ENCODE results near the gene KRT14. TPM values are rescaled to one million over a fixed set of nuclear protein-coding genes. Genes with fewer than 3 reads are reported as not detected.
"Not testable (repeated sequence)": the region's sequence is repeated elsewhere in the genome, so short reads cannot be mapped to it uniquely, and the experiment has no call there.

Gene KRT14
- total RNA-seq, 1 experiment from 2014 or later, result not detected

DNA sequence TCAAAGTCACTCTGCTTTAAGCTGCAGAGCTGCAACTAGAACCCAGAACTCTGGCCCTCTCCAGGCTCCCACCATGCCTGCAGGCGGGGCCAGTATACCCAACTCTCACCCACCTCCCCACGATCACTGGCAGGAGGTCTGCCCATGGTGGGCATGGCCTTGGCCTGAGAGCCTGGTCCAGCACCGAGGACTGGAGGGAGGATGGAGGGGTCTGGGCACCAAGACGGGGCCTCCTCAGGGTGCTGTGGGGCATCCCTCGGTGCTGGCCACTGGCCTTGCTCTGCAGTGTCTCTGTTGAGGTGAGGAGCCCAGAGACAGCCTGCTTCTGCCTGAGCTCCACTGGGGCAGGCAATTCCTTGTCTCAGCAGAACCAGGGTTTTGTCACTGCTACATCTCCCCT lies 27.4 kb upstream of the KRT14 start:
- no peak for DNase-seq
- intact Hi-C loops (cut with micrococcal nuclease; ENCODE audit: unreplicated experiment), result no loop called here
- Mint-ChIP-seq H3K9me3 (ENCODE audit: unreplicated experiment) (no peaks in the 10 kb centered on the region), H3K4me3 (ENCODE audit: unreplicated experiment) (no peak overlapping the region), H3K27ac (ENCODE audit: unreplicated experiment) (no peak overlapping the region), H3K4me1 (ENCODE audit: low read depth, unreplicated experiment) (peaks cover 8% of the 10 kb centered on the region), H3K36me3 (ENCODE audit: insufficient read depth, unreplicated experiment) (no peaks in the 10 kb centered on the region), H3K27me3 (ENCODE audit: insufficient read depth, unreplicated experiment) (peaks cover 3% of the 10 kb centered on the region)
- Histone ChIP-seq H3K36me3 (ENCODE audit: control insufficient read depth, insufficient read depth, low read length) (no peaks in the 10 kb centered on the region), H3K4me1 (no peaks in the 10 kb centered on the region), H3K9me3 (no peaks in the 10 kb centered on the region), H3K4me3 (ENCODE audit: low read depth, low read length) (no peak overlapping the region), H3K27me3 (replicated peaks; ENCODE audit: control insufficient read depth, insufficient read depth, low read length) (no peaks in the 10 kb centered on the region)
- TF ChIP-seq, protein P1, sequence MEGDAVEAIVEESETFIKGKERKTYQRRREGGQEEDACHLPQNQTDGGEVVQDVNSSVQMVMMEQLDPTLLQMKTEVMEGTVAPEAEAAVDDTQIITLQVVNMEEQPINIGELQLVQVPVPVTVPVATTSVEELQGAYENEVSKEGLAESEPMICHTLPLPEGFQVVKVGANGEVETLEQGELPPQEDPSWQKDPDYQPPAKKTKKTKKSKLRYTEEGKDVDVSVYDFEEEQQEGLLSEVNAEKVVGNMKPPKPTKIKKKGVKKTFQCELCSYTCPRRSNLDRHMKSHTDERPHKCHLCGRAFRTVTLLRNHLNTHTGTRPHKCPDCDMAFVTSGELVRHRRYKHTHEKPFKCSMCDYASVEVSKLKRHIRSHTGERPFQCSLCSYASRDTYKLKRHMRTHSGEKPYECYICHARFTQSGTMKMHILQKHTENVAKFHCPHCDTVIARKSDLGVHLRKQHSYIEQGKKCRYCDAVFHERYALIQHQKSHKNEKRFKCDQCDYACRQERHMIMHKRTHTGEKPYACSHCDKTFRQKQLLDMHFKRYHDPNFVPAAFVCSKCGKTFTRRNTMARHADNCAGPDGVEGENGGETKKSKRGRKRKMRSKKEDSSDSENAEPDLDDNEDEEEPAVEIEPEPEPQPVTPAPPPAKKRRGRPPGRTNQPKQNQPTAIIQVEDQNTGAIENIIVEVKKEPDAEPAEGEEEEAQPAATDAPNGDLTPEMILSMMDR (IDR thresholded peaks at IDR 0.05; ENCODE audit: insufficient read depth in 1 of 2, low read depth in 1 of 2, low read length in 1 of 2, severe bottlenecking in 1 of 2, unreplicated experiment in 1 of 2), result no peak
- POLR2A ChIA-PET, result no interaction called here
- CTCF ChIA-PET, result interaction anchor here (0.5 to 1.2 kb wide), 3 partner anchors 52 to 273 kb away, joined by 3 to 4 read pairs (median 3); no protein-coding TSS in a partner anchor
- no TSS peak for BruUV-seq (replicated peaks)

- TF ChIP-seq, protein P1 (IDR thresholded peaks at IDR 0.05; ENCODE audit: insufficient read depth in 1 of 2, low read depth in 1 of 2, low read length in 1 of 2, severe bottlenecking in 1 of 2, unreplicated experiment in 1 of 2), result no peak
- no peaks in the 10 kb centered on the region for H3K9me3 ChIP-seq
- ChIA-PET POLR2A (no interaction called here), CTCF (interaction anchor here (0.5 to 1.2 kb wide), 3 partner anchors 52 to 274 kb away, joined by 3 to 4 read pairs (median 3); no protein-coding TSS in a partner anchor)
- Mint-ChIP-seq H3K4me1 (ENCODE audit: low read depth, unreplicated experiment) (peaks cover 8% of the 10 kb centered on the region), H3K27me3 (ENCODE audit: insufficient read depth, unreplicated experiment) (peaks cover 8% of the 10 kb centered on the region), H3K4me3 (ENCODE audit: unreplicated experiment) (no peak overlapping the region), H3K9me3 (ENCODE audit: unreplicated experiment) (no peaks in the 10 kb centered on the region), H3K27ac (ENCODE audit: unreplicated experiment) (no peak overlapping the region), H3K36me3 (ENCODE audit: insufficient read depth, unreplicated experiment) (no peaks in the 10 kb centered on the region)
- no peaks in the 10 kb centered on the region for H3K27me3 ChIP-seq (replicated peaks; ENCODE audit: control insufficient read depth, insufficient read depth, low read length)
- DNase-seq, result no peak
- no peaks in the 10 kb centered on the region for H3K36me3 ChIP-seq (ENCODE audit: control insufficient read depth, insufficient read depth, low read length)
- intact Hi-C loops (cut with micrococcal nuclease; ENCODE audit: unreplicated experiment), result no loop called here
- BruUV-seq (replicated peaks), result no TSS peak
- H3K4me1 ChIP-seq, result no peaks in the 10 kb centered on the region
- H3K4me3 ChIP-seq (ENCODE audit: low read depth, low read length), result no peak overlapping the region
Measured at GRCh38 chr17:41613277-41614082, 26.8 kb upstream of the KRT14 start.

GRCh38 chr17:41612376-41613160 lies 25.9 kb upstream of the KRT14 start, which contains the start of gene KRT16:
KRT16 (minus strand) TSS chr17:41612767; CDS start chr17:41612688, 79 bp downstream.
- H3K4me3 ChIP-seq (ENCODE audit: low read depth, low read length); H3K36me3 Mint-ChIP-seq (ENCODE audit: insufficient read depth, unreplicated experiment): not testable (repeated sequence)

More at GRCh38 chr17:41612376-41613160, 25.9 kb upstream of the KRT14 start, which contains the start of gene KRT16:
- H3K4me1 Mint-ChIP-seq (ENCODE audit: low read depth, unreplicated experiment); H3K4me1 ChIP-seq; DNase-seq; H3K4me3 Mint-ChIP-seq (ENCODE audit: unreplicated experiment); BruUV-seq (replicated peaks); H3K27me3 Mint-ChIP-seq (ENCODE audit: insufficient read depth, unreplicated experiment); intact Hi-C loops (cut with micrococcal nuclease; ENCODE audit: unreplicated experiment); H3K27ac Mint-ChIP-seq (ENCODE audit: unreplicated experiment); POLR2A ChIA-PET; CTCF ChIA-PET; H3K9me3 Mint-ChIP-seq (ENCODE audit: unreplicated experiment); H3K9me3 ChIP-seq; H3K36me3 ChIP-seq (ENCODE audit: control insufficient read depth, insufficient read depth, low read length); H3K27me3 ChIP-seq (replicated peaks; ENCODE audit: control insufficient read depth, insufficient read depth, low read length): not testable (repeated sequence)
